Stimulated activated CD8-positive, alpha-beta memory T cell treated with anti-CD3 and anti-CD28 coated beads, Interleukin-7, amount 100 ng/mL, for 1 hour (primary cell): ENCODE data around the gene KCNIP1.
"Not testable (repeated sequence)": the region's sequence is repeated elsewhere in the genome, so short reads cannot be mapped to it uniquely, and the experiment has no call there.

ENCODE experiments used
- DNase-seq, 2 donors: peaks; one replicate each; pipeline ENCODE4 v3.0.0-alpha.2; 2020; ENCODE audit warnings: low read depth in 2 of 2

The KCNIP1 gene

GRCh38 chr5:170536525-170536924, 32.7 kb downstream of the KCNIP1 start:
- DNase-seq, result no peak

- DNase-seq, result no peak
Measured at GRCh38 chr5:170537451-170538095, 33.8 kb downstream of the KCNIP1 start.

DNA sequence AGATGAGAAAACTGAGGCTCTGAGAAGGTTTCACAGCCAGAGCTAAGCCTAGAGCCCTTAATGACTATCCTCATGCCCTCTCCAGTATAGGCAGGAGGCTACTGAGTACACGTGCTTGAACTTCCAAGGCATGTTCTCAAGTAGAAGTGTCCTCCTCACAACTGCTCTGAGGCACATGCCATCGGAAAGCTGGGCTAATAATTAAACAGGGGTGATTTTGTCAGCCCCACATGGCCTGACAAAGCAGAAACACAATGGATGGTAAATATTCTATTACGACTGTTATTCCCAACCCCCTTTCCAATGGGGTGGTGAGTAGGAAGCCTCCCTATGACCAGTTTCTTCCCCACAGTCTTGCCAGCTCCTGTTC, 34.3 kb downstream of the KCNIP1 start:
- no peak for DNase-seq

DNA sequence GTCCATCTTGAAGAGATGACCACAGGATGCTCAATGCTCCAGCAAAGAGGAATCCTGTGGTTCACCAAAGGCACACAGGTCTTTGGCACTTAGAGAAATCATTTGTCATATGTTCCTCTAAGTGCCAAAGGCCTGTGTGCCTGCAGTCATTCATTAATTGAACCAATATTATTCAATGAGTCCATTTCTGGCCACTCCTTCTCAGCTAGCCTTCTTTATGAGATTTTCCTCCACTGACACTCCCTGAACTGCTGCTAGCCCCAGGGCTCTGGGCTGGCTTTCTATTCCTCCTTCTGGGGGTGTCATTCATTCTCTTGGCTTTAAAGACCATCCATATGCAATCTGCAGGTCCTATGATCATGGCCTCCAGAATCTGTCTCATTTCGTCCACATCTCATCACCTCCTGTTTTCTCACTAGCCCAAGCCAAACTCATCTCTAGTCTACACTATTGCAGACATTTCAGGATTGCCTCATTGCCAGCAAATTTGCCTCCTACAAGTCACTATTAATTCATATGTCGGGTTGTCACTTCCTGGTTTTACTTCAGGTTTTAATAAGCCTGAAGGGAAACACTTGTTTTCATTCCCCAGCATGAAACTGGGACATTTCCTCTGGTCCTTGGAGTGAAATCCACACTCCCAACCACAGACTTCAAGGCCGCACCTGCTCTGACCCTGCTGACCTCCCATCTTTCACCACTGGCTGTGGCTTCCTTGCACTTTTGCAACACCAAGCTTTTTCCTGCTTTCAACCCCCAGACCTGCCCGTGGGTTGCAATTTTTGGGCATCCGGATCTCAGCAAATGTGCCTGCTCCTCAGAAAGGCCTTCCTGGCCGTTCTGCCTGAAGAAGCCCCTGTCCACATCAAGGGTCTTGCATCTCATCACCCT, 35.1 kb downstream of the KCNIP1 start:
- no peak for DNase-seq

DNA sequence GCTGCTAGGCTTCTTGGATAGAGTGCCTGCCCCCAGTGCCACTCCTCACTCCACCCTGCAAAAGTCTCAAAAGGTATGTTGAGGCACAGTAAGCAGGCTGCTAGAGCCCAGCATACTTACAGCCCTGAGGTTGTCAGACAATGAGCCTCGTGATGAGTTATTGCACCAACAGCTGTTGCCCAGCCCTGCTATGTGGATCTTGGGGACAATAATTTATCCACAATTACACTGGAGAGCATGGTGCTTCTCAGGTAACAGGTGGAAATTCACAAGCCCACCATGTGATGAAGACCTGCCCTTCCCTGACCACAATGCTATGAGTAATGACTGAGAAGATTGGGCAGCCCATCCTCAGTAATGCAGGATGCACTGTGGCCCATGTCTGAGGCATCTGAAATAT, 36.5 kb downstream of the KCNIP1 start:
- DNase-seq, result no peak

GRCh38 chr5:170541146-170541769, 37.4 kb downstream of the KCNIP1 start:
- no peak for DNase-seq

DNA sequence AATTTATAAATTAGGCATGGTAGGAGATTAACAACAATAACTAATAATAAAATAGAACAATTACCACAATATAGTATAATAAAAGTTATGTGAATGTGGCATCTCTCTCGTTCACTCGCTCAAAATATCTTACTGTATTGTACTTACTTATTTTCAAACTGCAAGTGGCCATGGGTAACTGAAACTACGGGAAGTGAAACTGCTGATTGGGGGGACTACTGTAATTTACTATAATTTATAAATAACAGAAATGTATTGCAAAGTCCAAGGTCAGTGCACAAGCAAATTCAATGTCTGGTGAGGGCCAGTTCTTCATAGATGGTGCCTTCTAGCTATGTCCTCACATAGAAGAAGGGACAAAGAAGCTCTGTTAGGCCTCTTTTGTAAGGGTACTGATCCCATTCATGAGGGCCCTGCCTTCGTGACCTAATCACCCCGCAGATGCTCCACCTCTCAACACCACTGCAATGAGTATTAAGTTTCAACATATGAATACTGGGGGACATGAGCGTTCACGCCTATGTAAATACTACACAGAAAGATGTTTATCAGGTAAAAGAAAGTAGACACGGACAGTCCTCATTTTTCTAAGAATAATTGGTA, 39.0 kb downstream of the KCNIP1 start:
- DNase-seq, result no peak

GRCh38 chr5:170545313-170545712, 41.5 kb downstream of the KCNIP1 start:
- DNase-seq, result no peak

- DNase-seq, result no peak
Measured at GRCh38 chr5:170545811-170546210, 42.0 kb downstream of the KCNIP1 start.

GRCh38 chr5:170546282-170546681, 42.5 kb downstream of the KCNIP1 start:
- DNase-seq, result no peak

DNA sequence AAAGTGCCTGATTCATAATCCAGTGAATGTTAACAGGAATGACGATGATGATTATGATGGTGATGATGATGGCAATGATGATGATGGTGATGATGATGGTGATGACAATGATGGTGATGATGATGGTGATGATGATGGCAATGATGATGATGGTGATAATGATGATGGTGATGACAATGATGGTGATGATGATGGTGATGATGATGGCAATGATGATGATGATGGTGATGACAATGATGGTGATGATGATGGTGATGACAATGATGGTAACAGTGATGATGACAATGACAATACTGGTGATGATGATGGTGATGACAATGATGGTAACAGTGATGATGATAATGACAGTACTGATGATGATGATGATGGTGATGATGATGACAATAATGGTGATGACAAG, 46.6 kb downstream of the KCNIP1 start:
- not testable (repeated sequence) for DNase-seq

GRCh38 chr5:170551076-170551475, 47.3 kb downstream of the KCNIP1 start:
- no peak for DNase-seq

GRCh38 chr5:170551622-170552021, 47.8 kb downstream of the KCNIP1 start:
- no peak for DNase-seq

GRCh38 chr5:170552621-170553115, 48.8 kb downstream of the KCNIP1 start:
- DNase-seq, result no peak

- DNase-seq, result no peak
Measured at GRCh38 chr5:170553218-170553617, 49.4 kb downstream of the KCNIP1 start.

- no peak for DNase-seq
Measured at GRCh38 chr5:170554521-170555267, 50.9 kb downstream of the KCNIP1 start.

- DNase-seq, result no peak
Measured at GRCh38 chr5:170557314-170557713, 53.5 kb downstream of the KCNIP1 start.

DNA sequence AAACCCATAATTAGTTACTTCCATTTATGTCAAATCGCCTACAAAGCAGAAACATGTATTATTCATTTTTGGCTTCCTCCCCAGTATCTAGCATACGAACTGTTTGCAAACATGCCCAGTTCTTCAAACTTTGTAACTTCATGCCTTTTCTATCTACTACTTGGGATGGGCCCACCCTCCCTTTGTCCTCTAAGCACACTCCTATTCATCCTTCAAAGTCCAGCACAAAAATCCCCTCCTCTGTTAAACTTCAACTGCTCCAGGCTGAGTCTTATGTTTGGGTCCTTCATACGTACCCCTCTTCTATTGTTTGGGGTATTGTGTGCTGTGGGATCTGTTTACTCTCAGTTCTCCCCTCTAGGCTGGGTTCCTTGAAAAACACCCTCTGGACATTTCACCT, 55.5 kb downstream of the KCNIP1 start:
- DNase-seq, result no peak

DNA sequence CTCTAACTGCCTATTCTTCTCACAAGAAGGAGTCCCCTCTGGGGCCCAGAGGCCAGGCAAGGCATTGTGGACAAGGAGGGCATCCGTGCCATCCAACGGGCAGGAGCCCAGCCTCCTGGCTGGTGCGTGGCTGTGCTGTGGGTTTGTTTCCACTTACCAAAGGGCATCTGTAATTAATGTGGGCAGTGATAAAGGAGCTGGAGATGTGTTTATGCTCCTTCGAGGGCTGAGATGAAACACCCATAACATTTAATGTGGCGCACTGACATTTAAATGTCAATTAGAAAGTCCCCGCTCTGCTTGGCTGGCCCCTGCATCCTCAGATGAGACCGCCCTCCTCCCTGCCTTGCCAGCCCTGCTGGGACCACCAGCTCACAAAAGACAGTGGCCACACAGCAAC, 57.1 kb downstream of the KCNIP1 start:
- no peak for DNase-seq

GRCh38 chr5:170562166-170562874, 58.5 kb downstream of the KCNIP1 start:
- no peak for DNase-seq

GRCh38 chr5:170562875-170563228, 59.0 kb downstream of the KCNIP1 start:
- DNase-seq, result no peak
